Dermis microvascular lymphatic vessel endothelial cell (primary cell): ENCODE measurements around the gene ACAP2. TPM values are rescaled to one million over a fixed set of nuclear protein-coding genes. Genes with fewer than 3 reads are reported as not detected.
"Not testable (repeated sequence)": the region's sequence is repeated elsewhere in the genome, so short reads cannot be mapped to it uniquely, and the experiment has no call there.

Source experiments
- DNase-seq, 2 donors: peaks; one replicate each; pipeline versions ENCODE4 v3.0.0 to v3.0.0-alpha.2; 2010; ENCODE audit warnings: low read depth in 2 of 2
- total RNA-seq: library from RNA; depleted of rRNA; stranded (reverse); fragments of >200 nt; gene quantifications from 2 replicates; pipeline ENCODE4 v1.2.1, GENCODE V29; 2014

The ACAP2 gene
- total RNA-seq, 1 donor from 2014 or later: 36.2 TPM

- no peak for DNase-seq
Measured at GRCh38 chr3:195247086-195247862, 195.5 kb downstream of the ACAP2 start.

GRCh38 chr3:195246581-195246995, 196.2 kb downstream of the ACAP2 start:
- DNase-seq: no peak

- no peak for DNase-seq
Measured at GRCh38 chr3:195245531-195245951, 197.3 kb downstream of the ACAP2 start.

GRCh38 chr3:195241592-195242355, 201.0 kb downstream of the ACAP2 start:
- DNase-seq: no peak

GRCh38 chr3:195240939-195241338, 201.9 kb downstream of the ACAP2 start:
- no peak for DNase-seq

GRCh38 chr3:195240171-195240701, 202.6 kb downstream of the ACAP2 start:
- no peak for DNase-seq

GRCh38 chr3:195239121-195239520, 203.7 kb downstream of the ACAP2 start:
- DNase-seq: no peak

GRCh38 chr3:195238586-195239118, 204.2 kb downstream of the ACAP2 start:
- DNase-seq: peak in 1 of 2 donors; percentile 53

GRCh38 chr3:195238081-195238571, 204.7 kb downstream of the ACAP2 start:
- no peak for DNase-seq

GRCh38 chr3:195236801-195237570, 205.8 kb downstream of the ACAP2 start:
- no peak for DNase-seq

GRCh38 chr3:195236076-195236798, 206.6 kb downstream of the ACAP2 start:
- DNase-seq: no peak

GRCh38 chr3:195230244-195230643, 212.6 kb downstream of the ACAP2 start:
- DNase-seq: no peak

GRCh38 chr3:195228886-195229285, 213.9 kb downstream of the ACAP2 start:
- DNase-seq: not testable (repeated sequence)

GRCh38 chr3:195227871-195228270, 214.9 kb downstream of the ACAP2 start:
- DNase-seq: no peak

GRCh38 chr3:195226900-195227447, 215.8 kb downstream of the ACAP2 start:
- peak; percentile 48 to 62 for DNase-seq

- no peak for DNase-seq
Measured at GRCh38 chr3:195226445-195226844, 216.4 kb downstream of the ACAP2 start.

- no peak for DNase-seq
Measured at GRCh38 chr3:195224980-195225580, 217.7 kb downstream of the ACAP2 start.
